Uterus (tissue), 2 donors: ENCODE data around the gene SBDS.

Source experiments
- POLR2A ChIP-seq, 2 donors: fragments of 450-650 bp; IDR thresholded peaks; one replicate each; pipeline ENCODE4 v1.6.1; 2016; ENCODE audit warnings: antibody characterized with exemption in 2 of 2, mild to moderate bottlenecking in 1 of 2, moderate library complexity in 1 of 2
- TF ChIP-seq, protein P1 (sequence below), 4 experiments: fragments of 200-600 bp in 2 of 4; fragments of 450-650 bp in 2 of 4; sonication (generic) in 2 of 4; IDR thresholded peaks; one replicate each; pipeline ENCODE4 v1.5.1; 2016 to 2019; ENCODE audit warnings: antibody characterized with exemption in 4 of 4, mild to moderate bottlenecking in 2 of 4, moderate library complexity in 1 of 4

DNA sequence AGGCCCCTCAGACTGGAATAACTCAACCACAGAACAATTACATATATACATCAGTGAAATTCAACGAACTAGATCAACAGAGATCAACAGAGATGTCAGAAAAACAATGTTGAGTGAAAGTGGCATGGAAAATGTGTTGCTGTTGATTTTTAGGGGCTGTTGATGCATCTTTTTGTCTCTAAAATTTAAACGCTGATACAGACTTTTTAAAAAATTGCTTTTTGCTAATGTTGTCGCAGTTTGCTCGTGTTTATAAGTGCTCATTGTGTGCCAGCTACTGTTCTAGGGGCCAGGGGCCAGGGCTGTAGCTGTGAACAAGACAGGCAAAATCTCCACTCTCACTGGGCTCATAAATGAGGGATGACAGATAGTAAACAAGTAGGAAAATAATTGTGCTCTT is 56.1 kb downstream of the SBDS start:
- TF ChIP-seq POLR2A (IDR thresholded peaks at IDR 0.05), result no peak
- TF ChIP-seq, protein P1, sequence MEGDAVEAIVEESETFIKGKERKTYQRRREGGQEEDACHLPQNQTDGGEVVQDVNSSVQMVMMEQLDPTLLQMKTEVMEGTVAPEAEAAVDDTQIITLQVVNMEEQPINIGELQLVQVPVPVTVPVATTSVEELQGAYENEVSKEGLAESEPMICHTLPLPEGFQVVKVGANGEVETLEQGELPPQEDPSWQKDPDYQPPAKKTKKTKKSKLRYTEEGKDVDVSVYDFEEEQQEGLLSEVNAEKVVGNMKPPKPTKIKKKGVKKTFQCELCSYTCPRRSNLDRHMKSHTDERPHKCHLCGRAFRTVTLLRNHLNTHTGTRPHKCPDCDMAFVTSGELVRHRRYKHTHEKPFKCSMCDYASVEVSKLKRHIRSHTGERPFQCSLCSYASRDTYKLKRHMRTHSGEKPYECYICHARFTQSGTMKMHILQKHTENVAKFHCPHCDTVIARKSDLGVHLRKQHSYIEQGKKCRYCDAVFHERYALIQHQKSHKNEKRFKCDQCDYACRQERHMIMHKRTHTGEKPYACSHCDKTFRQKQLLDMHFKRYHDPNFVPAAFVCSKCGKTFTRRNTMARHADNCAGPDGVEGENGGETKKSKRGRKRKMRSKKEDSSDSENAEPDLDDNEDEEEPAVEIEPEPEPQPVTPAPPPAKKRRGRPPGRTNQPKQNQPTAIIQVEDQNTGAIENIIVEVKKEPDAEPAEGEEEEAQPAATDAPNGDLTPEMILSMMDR (IDR thresholded peaks at IDR 0.05), result no peak
